Right lobe of liver (tissue), 4 donors: ENCODE measurements around the gene SLX4IP.
"Not testable (repeated sequence)": the region's sequence is repeated elsewhere in the genome, so short reads cannot be mapped to it uniquely, and the experiment has no call there.

Experiments used
- POLR2A ChIP-seq: fragments of 450-650 bp; IDR thresholded peaks from one replicate; pipeline ENCODE4 v1.6.1; 2017; ENCODE audit warnings: antibody characterized with exemption, mild to moderate bottlenecking
- TF ChIP-seq, protein P1 (sequence below), 4 donors: fragments of 200-600 bp in 3 of 4; fragments of 450-650 bp in 1 of 4; IDR thresholded peaks; one replicate each; pipeline versions ENCODE4 v1.5.1 to v1.8.0; 2016 to 2022; ENCODE audit warnings: antibody characterized with exemption in 4 of 4, mild to moderate bottlenecking in 2 of 4
- donor health status: DM: no; HTN: no; CAD: no.
- donor health status: DM: no; HTN: no; CAD: no.
- donor health status: DM: no; HTN: yes; CAD: no.

DNA sequence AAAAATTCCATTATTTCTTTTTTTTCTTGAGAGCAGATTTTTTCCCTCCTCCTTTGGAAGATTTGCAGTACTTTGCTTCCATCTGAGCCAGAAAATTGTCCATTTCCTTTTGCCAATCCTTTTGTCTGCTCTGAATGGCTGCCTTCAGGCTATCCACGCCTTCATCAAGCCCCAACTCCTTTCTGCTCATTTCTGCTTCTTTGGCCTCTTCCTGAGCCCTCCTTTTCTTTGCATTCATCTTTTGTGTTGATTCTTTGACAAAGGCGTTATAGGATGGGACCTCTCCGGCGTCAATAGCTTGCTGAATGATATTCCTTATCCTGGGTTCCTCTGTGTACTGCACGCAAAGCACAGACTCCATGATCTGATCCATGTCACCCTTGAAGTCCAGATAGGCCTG, 178.3 kb downstream of the SLX4IP start:
- TF ChIP-seq, protein P1, sequence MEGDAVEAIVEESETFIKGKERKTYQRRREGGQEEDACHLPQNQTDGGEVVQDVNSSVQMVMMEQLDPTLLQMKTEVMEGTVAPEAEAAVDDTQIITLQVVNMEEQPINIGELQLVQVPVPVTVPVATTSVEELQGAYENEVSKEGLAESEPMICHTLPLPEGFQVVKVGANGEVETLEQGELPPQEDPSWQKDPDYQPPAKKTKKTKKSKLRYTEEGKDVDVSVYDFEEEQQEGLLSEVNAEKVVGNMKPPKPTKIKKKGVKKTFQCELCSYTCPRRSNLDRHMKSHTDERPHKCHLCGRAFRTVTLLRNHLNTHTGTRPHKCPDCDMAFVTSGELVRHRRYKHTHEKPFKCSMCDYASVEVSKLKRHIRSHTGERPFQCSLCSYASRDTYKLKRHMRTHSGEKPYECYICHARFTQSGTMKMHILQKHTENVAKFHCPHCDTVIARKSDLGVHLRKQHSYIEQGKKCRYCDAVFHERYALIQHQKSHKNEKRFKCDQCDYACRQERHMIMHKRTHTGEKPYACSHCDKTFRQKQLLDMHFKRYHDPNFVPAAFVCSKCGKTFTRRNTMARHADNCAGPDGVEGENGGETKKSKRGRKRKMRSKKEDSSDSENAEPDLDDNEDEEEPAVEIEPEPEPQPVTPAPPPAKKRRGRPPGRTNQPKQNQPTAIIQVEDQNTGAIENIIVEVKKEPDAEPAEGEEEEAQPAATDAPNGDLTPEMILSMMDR (IDR thresholded peaks at IDR 0.05), result not testable (repeated sequence)
- not testable (repeated sequence) for TF ChIP-seq POLR2A
